Progenitor cell of endocrine pancreas (in vitro differentiated cells): ENCODE data around the gene DTWD2. TPM values are rescaled to one million over a fixed set of nuclear protein-coding genes. Genes with fewer than 3 reads are reported as not detected.
"Not testable (repeated sequence)": the region's sequence is repeated elsewhere in the genome, so short reads cannot be mapped to it uniquely, and the experiment has no call there.

Experiments used
- DNase-seq: peaks from one replicate; pipeline ENCODE4 v3.0.0; 2021; ENCODE audit warnings: low spot score; ENCODE audit not compliant: unreplicated experiment
- H3K27ac Mint-ChIP-seq: 2 replicates; pipeline ENCODE4 v1.8.0; 2021; ENCODE audit warnings: mild to moderate bottlenecking, moderate library complexity, mixed read lengths
- H3K27me3 Mint-ChIP-seq: 2 replicates; pipeline ENCODE4 v1.8.0; 2021; ENCODE audit warnings: mixed read lengths
- H3K36me3 Mint-ChIP-seq: 2 replicates; pipeline ENCODE4 v1.8.0; 2022; ENCODE audit warnings: mixed read lengths; ENCODE audit not compliant: insufficient read depth
- H3K4me1 Mint-ChIP-seq: 2 replicates; pipeline ENCODE4 v1.8.0; 2021; ENCODE audit warnings: low read depth, mixed read lengths
- H3K4me3 Mint-ChIP-seq: 2 replicates; pipeline ENCODE4 v1.8.0; 2021; ENCODE audit warnings: low read depth, mild to moderate bottlenecking, moderate library complexity, mixed read lengths
- H3K9me3 Mint-ChIP-seq: 2 replicates; pipeline ENCODE4 v1.8.0; 2021; ENCODE audit warnings: low read depth, mixed read lengths
- total RNA-seq: library from RNA; stranded (reverse); gene quantifications from 2 replicates; pipeline ENCODE4 v1.2.1, GENCODE V29; 2021
- TF ChIP-seq, protein P1 (sequence below): fragments of 200-600 bp; sonication (generic); IDR thresholded peaks from one replicate; pipeline ENCODE4 v1.5.0; 2021; ENCODE audit warnings: antibody characterized with exemption, mild to moderate bottlenecking; ENCODE audit not compliant: unreplicated experiment

The DTWD2 gene
- total RNA-seq, 1 donor from 2014 or later = 7.7 TPM

DNA sequence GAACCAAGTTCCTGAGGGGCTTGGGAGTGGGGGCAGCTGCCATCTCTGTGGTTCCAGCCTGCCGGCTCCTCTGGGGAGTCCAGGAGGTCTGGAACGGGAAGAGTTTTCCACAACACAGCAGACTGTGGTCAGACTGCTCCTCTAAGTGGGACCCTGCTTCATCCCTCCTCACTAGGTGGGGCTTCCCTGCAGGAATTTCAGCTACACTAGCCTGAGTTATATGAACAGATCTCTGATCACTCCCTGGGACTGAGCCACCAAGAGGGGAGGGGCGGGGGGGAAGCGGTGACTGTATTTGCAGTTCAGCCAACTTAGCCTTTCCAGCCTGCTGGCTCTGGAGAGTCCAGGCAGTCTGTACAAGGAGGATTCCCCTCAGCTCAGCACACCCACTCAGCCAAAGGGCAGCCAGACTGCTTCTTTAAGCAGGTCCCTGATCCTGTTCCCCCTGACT lies 19.4 kb downstream of the DTWD2 start:
- TF ChIP-seq, protein P1, sequence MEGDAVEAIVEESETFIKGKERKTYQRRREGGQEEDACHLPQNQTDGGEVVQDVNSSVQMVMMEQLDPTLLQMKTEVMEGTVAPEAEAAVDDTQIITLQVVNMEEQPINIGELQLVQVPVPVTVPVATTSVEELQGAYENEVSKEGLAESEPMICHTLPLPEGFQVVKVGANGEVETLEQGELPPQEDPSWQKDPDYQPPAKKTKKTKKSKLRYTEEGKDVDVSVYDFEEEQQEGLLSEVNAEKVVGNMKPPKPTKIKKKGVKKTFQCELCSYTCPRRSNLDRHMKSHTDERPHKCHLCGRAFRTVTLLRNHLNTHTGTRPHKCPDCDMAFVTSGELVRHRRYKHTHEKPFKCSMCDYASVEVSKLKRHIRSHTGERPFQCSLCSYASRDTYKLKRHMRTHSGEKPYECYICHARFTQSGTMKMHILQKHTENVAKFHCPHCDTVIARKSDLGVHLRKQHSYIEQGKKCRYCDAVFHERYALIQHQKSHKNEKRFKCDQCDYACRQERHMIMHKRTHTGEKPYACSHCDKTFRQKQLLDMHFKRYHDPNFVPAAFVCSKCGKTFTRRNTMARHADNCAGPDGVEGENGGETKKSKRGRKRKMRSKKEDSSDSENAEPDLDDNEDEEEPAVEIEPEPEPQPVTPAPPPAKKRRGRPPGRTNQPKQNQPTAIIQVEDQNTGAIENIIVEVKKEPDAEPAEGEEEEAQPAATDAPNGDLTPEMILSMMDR = no peak
- Mint-ChIP-seq H3K4me1 (peaks cover 1% of the 10 kb centered on the region), H3K36me3 (peaks cover 15% of the 10 kb centered on the region), H3K9me3 (peaks cover 24% of the 10 kb centered on the region), H3K27ac (no peak overlapping the region), H3K27me3 (no peaks in the 10 kb centered on the region), H3K4me3 (no peak overlapping the region)
- no peak for DNase-seq

DNA sequence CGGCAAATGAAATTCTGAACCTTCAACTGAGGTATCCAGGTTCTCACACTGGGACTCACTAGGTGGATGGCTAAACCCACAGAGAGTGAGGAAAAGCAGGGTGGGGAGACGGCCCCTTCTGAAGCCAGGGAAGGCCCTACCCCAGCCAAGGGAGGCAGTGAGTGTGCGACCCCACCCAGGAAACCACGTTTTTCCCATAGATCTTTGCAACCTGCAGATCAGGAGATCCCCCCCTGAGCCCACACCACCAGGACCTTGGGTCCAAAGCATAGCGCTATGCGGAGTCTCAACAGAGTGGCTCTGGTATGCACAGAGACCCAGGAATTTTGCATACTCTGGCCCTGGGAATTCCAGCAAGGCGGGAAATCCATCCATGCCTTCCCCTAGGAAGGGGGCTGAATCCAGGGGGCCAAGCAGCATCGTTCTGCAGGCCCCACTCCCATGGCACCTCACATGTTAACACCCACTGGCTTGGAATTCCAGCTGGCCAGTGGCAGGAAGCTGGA lies 19.9 kb downstream of the DTWD2 start:
- TF ChIP-seq, protein P1 = no peak
- Mint-ChIP-seq H3K27me3 (no peaks in the 10 kb centered on the region), H3K4me1 (peaks cover 1% of the 10 kb centered on the region)

DNA sequence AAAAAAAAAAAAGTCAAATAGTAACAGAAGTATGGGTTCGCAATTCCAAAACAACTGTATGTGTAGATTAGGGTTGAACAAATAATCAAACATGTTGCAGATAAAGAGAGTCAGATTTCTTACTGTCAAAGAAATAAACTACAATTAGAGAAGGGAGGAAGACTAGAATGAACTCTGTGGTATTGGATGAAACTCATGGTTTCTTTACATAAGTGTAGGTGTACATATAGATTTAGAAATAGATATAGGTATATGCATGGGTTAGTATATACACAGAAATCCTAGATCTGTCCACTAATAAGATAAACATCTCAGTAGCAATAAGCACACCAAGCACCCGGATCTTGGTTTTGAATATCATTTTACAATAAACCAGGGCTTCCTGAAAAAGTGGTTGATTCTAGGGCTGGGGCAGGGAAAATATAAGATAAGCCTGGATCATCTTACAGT lies 21.3 kb downstream of the DTWD2 start:
- H3K4me3 Mint-ChIP-seq = no peak overlapping the region
- TF ChIP-seq, protein P1 = no peak
- DNase-seq = no peak
- H3K27me3 Mint-ChIP-seq = no peaks in the 10 kb centered on the region
- peaks cover 1% of the 10 kb centered on the region for H3K4me1 Mint-ChIP-seq
- H3K9me3 Mint-ChIP-seq = peaks cover 12% of the 10 kb centered on the region
- no peak overlapping the region for H3K27ac Mint-ChIP-seq
- H3K36me3 Mint-ChIP-seq = peaks cover 11% of the 10 kb centered on the region

More for the DNA sequence above, 19.9 kb downstream of the DTWD2 start:
- Mint-ChIP-seq H3K9me3 (peaks cover 19% of the 10 kb centered on the region), H3K27ac (no peak overlapping the region), H3K4me3 (no peak overlapping the region), H3K36me3 (peaks cover 13% of the 10 kb centered on the region)
- no peak for DNase-seq

DNA sequence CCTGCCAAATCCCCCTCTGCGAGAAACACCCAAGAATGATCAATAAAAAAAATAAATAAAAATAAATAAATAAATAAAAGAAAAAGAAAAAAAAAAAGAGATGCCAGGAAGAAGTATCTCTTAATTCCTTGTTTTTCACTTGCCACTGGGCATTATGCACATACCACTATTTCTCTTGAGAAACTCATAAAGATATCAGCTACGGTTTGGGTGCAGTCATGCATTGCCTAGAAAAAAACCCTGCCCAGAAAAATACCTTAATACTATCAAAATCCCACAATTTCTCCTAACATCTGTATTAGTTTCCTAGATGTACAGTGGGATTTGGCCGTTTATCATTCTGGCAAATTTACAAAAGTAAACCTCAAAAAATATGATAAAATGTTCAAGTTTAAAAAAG lies 22.5 kb downstream of the DTWD2 start:
- Mint-ChIP-seq H3K27me3 (no peaks in the 10 kb centered on the region), H3K27ac (no peak overlapping the region), H3K36me3 (peaks cover 9% of the 10 kb centered on the region), H3K4me1 (peaks cover 1% of the 10 kb centered on the region), H3K4me3 (no peak overlapping the region), H3K9me3 (peaks cover 3% of the 10 kb centered on the region)
- DNase-seq = no peak
- TF ChIP-seq, protein P1 = no peak

DNA sequence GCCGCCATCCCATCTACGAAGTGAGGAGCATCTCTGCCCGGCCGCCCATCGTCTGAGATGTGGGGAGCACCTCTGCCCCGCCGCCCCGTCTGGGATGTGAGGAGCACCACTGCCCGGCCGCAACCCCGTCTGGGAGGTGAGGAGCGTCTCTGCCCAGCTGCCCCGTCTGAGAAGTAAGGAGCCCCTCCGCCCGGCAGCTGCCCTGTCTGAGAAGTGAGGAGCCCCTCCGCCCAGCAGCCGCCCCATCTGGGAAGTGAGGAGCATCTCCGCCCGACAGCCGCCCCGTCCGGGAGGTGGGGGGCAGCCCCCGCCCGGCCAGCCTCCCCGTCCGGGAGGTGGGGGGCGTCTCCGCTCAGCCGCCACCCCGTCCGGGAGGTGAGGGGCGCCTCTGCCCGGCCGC lies 23.4 kb downstream of the DTWD2 start:
- not testable (repeated sequence) for H3K4me3 Mint-ChIP-seq, H3K9me3 Mint-ChIP-seq, H3K4me1 Mint-ChIP-seq

DNA sequence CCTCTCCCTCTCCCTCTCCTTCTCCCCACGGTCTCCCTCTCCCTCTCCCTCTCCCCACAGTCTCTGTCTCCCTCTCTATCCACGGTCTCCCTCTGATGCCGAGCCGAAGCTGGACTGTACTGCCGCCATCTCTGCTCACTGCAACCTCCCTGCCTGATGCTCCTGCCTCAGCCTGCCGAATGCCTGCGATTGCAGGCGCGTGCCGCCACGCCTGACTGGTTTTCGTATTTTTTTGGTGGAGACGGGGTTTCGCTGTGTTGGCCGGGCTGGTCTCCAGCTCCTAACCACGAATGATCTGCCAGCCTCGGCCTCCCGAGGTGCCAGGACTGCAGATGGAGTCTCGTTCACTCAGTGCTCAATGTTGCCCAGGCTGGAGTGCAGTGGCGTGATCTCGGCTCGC lies 24.0 kb downstream of the DTWD2 start:
- H3K4me3 Mint-ChIP-seq, H3K27me3 Mint-ChIP-seq, DNase-seq, H3K27ac Mint-ChIP-seq, H3K4me1 Mint-ChIP-seq: not testable (repeated sequence)
- H3K36me3 Mint-ChIP-seq = peaks cover 15% of the 10 kb centered on the region
- peaks cover 12% of the 10 kb centered on the region for H3K9me3 Mint-ChIP-seq

More for the DNA sequence above, 23.4 kb downstream of the DTWD2 start:
- DNase-seq, H3K27me3 Mint-ChIP-seq, H3K27ac Mint-ChIP-seq: not testable (repeated sequence)
- peaks cover 12% of the 10 kb centered on the region for H3K36me3 Mint-ChIP-seq
